H1 (cell line): ENCODE measurements around the gene CD81. TPM values are rescaled to one million over a fixed set of nuclear protein-coding genes. Genes with fewer than 3 reads are reported as not detected.

Experiments used
- CTCF ChIP-seq, 3 experiments: IDR thresholded peaks; 1 replicate in 2 of 3; 2 replicates in 1 of 3; pipeline versions ENCODE4 v1.5.1 to v1.6.1; 2011; ENCODE audit warnings: low read length in 3 of 3, mild to moderate bottlenecking in 3 of 3, inconsistent platforms in 2 of 3, low read depth in 1 of 3, moderate library complexity in 1 of 3; ENCODE audit not compliant: insufficient read depth in 1 of 3; ENCODE audit errors: control extremely low read depth in 1 of 3
- polyA plus RNA-seq, 7 experiments: library from polyadenylated mRNA; depleted of rRNA in 3 of 7; stranded (reverse) in 5 of 7; unstranded in 2 of 7; fragments of >200 nt in 5 of 7; fragments of 200-250 nt in 2 of 7; gene quantifications; 1 replicate in 5 of 7; 2 replicates in 1 of 7; 4 replicates in 1 of 7; pipeline versions ENCODE4 v1.2.1 to v1.2.3, GENCODE V29; 2011 to 2013; ENCODE audit warnings: missing spikeins in 2 of 7, mixed read lengths in 2 of 7
- total RNA-seq: library from RNA; stranded (reverse); fragmentation: NEBNext Ultra II Directional; extraction: Animal tissue kit (Norgen Biotek cat#: 25700); gene quantifications from 2 replicates; pipeline ENCODE4 v1.2.1, GENCODE V29; 2021

CD81 gene
- total and polyA plus RNA-seq, 2 of the 8 experiments (the other 6 are each of a cell fraction or from before 2014, with no cell fraction given) = 238 to 309 TPM

GRCh38 chr11:2358754-2359442 is 18.2 kb upstream of the CD81 start (continued):
- no peak for TF ChIP-seq CTCF (IDR thresholded peaks at IDR 0.05; ENCODE audit: control extremely low read depth in 1 of 3, insufficient read depth in 1 of 3, low read depth in 1 of 3, low read length in 3 of 3)
- TF ChIP-seq, all 59 proteins: peak for 0
